Measurements from ENCODE around the gene CDK3.
A peak's percentile ranks its signal among the peaks of the same experiment; 100 is the strongest.

CDK3 gene

DNA sequence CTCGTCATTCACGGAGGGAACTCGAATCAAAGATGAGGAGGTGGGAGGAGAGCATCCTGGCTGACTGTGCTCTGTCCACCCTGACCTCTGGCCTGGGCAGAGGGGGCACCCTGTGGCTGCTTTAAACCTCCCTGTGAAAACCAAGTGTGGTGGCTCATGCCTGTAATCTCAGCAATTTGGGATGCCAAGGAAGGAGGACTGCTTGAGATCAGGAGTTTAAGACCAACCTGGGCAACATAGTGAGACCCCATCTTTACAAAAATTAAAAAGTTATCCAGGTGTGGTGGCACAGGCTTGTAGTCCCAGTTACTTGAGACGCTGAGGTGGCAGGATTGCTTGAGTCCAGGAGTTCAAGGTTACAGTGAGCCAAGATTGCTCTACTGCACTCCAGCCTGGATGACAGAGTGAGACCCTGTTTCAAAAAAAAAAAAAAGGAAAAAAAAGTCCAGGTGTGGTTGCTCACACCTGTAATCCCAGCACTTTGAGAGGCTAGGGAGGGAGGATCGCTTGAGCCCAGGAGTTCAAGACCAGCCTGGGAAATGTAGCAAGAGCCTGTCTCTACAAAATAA lies 5.8 kb upstream of the CDK3 start:
- no peak for DNase-seq

DNA sequence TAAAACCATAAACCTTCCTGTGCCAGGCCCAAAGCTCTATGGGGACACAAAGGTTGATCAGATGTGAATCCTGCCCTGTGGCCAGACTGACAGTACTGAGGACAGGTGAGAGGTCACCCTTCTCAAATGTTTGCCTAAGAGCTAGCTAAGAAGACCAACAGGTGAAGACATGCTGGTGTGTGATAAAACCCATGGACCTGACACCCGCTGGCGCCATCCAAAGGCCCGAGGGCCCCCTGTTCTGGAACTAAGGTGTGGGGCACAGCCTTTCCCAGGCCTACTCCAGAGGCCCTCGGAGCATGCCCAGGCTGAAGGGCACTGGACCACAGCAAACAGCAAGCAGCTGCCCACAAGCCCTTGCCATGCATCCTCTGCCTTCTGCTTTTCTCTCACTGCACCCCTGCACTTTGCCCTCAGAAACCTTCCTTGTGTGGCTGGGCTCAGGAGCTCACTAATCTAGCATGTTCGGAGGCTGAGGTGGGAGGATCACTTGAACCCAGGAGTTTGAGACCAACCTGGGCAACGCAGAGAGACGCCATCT lies 5.2 kb upstream of the CDK3 start:
- no peak for DNase-seq

DNA sequence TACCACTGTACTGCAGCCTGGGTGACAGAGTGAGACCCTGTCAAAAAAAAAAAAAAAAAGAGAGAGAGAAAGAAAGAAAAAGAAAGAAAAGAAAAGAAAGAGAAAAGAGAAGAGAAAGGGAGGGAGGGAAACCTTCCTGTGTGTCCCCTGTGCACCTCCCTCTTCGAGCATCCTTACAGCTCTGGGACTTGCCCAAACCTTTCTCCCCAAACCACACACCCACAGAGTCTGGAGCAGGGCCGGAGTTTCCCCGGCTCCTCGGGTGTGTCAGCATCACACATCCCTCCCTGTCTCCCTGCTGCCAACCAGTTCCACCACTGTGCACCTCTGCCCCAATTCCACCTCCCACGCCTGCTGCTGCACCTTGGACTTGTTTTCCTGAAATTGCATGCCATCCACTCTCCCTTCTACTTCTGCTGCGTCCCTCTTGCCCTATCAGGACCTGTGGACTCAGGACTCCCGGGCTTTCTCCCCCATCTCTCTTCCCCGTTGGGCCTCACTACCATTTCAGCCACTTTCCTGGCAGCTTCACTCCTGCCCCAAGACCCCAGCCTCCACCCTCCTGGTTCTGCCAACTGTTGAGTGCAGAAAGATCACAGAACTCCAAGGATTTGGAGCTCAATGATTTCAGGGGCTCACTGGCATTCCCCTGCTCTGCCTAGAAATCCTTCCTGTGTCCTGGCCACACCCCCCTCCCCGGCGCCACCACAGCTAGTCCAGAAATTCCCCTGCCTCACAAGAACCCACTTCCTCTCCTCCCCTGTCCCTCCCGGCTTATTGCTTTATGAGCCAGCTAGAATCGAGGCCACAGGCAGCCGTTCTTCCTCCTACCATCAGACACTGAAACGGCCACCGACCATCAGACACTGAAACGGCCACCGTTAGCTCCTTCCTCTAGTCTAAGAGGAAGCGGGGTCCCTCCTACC lies 3.7 kb upstream of the CDK3 start:
- no peak for DNase-seq

DNA sequence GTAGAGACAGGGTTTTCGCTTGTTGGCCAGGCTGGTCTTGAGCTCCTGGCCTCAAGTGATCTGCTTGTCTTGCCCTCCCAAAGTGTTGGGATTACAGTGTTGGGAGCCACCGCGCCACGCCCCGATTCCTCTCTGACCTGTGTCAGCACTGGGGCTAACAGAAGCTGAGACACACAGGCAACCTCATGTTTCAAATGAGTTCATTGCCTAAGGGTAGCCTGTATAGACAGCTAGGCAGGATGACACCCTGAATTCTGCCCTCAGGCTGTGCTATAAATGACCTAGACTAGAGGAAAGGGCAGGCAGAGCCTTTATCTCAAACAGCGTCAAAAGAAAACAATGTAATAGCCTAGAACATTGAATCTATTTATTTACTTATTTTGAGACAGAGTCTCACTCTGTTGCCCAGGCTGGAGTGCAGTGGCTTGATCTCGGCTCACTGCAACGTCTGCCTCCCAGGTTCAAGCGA lies 2.3 kb upstream of the CDK3 start:
- no peak for DNase-seq

DNA sequence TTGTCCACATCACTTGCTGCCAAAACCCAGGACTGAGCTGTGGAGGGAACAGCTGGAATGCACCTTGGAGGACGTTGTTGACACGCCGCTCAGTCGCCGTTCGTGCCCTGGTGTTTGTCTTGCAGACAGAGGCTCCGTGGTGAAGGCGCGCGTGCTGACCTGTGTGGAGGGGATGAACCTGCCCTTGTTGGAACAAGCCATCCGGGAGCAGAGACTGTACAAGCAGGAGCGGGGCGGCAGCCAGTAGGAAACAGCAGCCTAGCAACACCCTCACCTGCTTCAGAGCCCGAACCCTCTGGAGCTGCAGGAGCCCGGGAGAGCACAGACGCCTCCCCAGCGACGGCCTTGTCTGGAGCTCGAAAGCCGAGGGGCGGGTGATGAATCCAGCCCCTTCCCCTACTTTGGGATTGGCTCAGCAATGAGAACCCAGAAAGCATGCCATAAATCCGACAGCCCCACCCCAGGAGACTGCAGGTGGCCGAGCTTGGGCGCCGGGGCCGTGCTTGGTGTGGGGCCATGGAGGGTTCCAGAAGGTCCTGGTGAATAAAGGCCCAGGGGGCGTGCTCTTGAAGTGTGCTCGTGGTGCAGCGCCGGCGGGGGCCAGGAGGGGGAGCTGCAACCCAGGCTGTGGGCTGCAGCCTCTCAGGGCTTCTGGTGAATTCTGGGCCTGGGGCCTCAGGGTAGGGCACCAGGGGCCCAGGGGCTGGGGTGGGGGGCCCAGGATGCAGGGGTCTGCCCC lies 470 bp upstream of the CDK3 start:
- no peak for DNase-seq

DNA sequence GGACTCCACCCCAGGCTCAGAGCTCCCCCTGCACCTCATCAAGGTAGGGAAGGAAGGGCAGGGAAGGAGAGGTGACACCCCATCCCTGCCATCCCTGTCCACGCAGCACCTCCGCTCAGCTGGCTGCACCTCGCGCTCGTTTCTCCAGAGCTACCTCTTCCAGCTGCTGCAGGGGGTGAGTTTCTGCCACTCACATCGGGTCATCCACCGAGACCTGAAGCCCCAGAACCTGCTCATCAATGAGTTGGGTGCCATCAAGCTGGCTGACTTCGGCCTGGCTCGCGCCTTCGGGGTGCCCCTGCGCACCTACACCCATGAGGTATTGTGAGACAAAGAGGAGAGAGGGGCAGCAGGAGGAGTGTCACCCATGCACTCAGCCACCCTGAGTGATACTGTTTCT lies 1.4 kb downstream of the CDK3 start:
- no peak for DNase-seq

DNA sequence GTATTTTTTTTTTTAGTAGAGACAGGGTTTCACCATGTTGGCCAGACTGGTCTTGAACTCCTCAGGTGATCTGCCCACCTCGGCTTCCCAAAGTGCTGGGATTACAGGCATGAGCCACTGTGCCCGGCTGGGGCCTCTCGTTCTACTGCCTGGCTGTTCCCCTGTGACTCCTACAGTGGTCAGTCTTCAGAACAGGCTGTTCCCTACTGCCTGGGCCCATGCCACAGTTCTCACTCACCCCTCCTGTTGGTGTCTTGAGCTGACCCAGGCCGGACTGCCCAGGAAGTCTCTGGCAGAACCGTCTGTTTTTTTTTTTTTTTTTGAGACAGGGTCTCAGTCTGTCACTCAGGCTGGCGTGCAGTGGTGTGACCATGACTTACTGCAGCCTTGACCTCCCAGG lies 3.3 kb downstream of the CDK3 start:
- DNase-seq = no peak

DNA sequence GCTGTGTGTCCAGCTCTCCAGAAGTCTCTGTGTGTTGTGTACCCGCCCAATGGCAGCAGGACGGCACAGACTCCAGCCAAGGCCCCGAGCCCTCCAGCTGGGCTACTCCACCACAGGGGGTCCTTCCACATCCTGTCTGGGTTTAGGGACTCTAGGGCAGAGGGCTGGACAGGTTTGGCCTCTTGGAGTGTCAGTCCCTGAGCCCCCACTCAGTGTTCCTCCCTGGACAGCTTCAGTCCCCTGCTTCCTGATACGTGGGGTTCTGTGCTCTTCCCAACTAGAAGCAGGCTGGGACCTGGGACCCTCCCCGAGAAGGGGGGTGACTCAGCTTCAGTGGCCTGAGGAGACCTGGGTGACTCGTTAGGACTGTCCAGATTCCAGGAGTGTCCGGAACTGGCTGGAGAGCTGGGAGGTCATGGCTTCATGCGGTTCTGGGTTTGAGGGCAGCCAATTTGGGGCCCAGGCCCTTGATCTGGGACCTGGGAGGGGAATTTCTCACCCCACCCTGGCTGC lies 4.2 kb downstream of the CDK3 start:
- no peak for DNase-seq

DNA sequence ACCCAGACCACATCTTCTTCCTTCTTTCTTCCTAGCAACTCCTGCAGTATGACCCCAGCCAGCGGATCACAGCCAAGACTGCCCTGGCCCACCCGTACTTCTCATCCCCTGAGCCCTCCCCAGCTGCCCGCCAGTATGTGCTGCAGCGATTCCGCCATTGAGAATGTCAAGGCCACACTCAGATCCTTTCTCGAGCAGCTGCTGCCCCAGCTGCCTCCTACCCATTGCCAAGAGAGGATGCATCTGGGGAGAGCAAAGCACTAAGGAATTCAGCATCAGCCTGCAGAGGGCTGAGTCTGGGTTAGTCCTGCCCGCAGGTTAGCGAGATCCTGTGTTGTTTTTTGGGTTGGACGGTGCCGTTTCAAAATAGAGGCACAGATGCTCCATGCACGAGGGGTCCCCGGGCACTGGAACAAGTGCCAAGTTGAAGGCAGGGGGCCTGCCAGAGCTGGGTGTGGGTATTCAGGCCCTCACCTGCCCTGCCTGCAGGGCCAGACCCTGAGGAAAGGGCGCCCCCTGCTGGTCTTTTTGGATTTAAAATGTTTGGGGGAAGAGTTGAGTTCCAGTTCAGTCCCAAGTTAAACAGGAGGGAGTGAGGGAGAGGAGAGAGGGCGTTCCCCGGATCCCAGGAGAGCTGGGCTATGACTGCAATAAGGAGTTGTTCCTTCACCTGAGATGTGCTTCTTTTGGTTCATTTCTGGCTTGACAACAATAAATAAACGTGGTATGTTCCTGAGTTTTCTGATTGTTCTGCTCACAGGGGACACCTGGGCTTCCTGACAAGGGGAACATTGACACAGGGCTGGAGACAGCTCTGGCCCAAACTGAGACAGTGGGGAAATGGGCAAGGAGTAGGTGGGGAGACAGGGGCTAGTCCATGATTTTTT lies 4.9 kb downstream of the CDK3 start:
- peak; percentile 29 for DNase-seq

DNA sequence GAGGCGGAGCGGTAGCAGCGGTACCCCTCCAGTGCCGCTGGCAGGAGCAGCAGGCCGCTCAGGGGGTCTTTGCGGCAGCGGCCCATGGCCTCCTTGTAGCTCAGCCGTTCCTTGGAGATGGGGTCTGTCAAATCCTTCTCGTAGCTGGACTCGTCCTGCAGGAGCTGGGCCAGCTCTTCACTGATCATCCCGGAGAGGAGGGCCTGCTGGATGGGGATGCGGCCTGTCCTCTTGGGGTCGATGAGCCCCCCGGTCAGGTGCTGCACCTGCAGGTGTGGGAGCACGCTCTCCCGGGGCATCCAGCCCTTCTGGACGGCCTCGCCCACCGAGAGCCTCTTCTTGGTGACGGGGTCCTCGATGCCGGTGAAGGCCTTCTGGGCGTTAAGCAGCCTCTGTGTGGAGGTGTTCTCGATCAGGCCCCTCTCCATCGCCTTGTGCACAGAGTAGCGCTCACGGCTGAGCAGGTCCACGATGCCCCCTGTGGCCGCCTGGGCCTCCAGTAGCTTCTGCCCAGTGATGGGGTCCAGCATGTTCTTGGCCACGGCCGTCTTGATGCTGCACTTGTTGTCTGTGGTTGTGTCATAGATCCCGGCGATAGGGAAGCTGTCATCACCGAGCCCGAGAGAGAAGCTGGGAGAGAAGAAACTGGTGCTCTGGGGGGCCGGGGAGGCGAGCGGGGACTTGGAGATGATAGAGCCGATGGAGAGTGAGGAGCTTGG lies 6.6 kb downstream of the CDK3 start:
- DNase-seq = no peak

DNA sequence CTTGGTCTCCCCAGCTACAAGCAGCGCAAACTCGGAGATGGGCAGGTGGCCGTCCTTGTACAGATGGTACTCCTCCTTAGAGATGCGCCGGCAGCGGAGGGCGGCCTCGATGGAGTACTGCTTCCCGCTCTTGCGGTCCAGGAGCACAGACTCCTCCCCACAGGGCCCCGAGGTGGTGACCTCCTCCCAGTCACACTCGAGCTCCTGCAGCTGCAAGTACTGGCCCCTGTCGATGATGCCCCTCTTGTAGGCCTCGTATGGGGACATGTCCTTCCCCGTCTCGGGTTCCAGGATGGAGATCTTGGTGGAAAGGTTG lies 7.2 kb downstream of the CDK3 start:
- no peak for DNase-seq

DNA sequence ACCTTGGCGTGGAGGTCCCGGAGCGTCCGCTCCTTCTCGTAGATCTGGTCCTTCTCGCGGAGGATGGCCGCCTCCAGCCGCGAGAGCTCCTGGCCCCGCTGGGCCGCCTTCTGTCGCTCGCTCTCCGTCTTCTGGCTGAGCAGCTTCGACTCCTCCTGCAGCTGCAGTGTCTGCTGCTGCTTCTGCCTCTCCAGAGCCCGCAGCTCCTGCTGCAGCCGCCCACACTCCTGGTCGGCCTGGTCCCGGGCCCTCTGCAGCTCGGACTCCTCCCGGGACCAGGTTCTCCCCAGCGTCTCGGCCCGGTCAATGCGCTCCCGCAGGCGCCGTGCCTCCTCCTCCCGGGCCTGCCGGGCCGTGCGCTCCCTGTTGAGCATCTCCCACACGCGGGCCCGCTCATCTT lies 7.6 kb downstream of the CDK3 start:
- no peak for DNase-seq

DNA sequence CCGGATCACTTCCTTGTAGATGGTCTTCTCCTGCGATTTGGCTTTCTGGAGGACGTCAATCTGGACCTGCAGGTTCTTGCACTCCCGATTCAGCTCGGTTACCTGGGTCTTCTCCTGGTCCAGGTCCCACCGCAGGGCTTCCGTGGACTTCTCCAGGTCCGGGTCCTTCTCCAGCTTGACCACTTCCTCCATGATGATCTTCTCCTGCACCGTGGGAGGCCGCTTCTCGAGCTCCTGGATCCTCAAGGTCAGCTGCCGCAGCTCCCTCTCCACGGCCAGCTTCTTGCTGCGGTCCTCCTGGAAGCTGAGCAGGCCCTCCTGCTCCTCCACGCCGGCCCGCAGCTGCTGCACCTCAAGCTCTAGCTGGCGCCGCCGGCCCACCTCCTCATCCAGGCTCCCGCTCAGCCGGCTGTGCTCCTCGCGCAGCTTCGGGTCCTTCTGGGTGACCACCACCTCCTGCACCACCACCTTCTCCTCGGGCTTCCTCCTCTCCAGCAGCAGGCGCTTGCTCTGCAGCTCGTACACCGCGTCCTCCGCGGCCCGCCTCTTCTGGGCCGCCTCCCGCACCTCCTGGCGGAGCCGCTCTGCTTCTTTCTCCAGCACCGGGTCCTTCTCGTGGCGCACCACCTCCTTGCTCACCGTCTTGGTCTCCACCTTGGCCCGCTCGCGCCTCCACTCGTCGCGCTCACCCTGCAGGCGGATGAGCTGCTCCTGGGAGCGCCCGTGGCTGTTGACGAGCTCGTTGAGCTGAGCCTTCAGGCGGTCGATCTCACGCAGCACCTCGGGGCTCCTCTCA lies 8.2 kb downstream of the CDK3 start:
- no peak for DNase-seq

DNA sequence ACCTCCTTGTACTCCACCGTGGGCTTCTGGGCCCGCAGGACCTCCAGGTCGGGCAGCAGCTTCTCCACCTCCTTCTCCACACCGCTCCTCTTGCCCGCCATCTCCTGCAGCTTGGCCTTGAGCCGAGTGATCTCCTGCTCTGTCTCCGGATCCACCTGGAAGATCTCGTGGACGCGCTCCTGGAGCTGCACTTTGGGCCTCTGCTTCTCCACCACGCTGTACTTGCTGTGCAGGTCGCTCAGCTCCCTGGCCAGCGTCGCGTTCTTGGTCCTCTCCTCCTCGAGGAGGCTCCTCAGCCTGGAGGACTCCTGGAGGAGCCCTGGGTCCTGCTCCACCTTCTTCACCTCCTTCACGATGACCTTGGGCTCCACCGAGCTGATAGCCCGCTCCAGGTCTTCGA lies 8.8 kb downstream of the CDK3 start:
- no peak for DNase-seq

DNA sequence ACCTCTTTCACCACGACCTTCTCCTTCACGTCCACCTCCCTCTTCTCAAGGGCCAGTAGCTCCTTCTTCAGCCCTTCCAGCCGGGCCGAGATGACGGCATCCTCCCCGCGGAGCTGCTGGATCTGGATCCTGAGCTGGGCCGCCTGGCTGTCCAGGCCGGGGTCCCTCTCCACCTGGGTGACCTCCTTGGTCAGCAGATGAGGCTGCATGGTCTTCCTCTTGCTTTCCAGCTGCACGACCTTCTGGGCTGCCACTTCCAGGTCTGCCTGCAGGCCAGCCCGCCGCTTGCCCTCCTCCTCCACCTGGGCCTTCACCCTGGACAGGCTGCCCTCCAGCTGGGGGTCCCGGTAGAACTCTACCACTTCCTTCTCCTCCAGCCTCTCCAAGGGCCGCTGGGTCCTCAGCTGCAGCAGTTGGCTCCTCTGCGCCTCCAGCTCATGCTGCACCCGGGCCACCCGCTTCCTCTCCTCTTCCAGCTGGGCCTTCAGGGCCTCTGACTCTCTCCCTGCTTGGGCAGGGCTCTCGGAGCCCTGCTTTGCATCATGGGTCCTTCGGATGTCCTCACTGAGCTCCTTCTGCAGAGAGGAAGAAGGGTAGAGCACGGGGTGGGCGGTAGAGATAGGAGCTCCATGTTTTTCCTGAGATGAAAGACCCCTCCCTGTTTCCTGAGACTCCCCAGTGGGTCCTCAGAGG lies 9.5 kb downstream of the CDK3 start:
- no peak for DNase-seq

DNA sequence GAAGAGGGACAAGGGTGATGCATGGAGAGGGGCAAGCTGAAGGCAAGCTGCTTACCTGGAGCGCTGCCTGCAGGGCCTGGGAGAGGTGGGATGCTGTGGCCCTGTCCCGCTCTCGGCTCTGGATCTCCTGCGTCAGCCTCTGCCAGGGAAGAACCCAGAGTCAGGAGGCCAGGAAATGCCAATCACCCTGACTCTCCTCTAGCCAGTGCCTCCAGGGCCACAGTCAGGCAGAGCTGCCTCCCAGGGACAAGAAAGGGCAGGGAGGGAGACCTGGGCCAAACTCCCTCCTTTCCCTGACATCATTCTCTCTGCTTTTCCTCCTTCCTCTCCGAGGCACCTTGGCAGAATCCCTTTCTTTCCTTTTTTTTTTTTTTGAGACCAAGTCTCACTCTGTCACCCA lies 11.3 kb downstream of the CDK3 start:
- DNase-seq = no peak

DNA sequence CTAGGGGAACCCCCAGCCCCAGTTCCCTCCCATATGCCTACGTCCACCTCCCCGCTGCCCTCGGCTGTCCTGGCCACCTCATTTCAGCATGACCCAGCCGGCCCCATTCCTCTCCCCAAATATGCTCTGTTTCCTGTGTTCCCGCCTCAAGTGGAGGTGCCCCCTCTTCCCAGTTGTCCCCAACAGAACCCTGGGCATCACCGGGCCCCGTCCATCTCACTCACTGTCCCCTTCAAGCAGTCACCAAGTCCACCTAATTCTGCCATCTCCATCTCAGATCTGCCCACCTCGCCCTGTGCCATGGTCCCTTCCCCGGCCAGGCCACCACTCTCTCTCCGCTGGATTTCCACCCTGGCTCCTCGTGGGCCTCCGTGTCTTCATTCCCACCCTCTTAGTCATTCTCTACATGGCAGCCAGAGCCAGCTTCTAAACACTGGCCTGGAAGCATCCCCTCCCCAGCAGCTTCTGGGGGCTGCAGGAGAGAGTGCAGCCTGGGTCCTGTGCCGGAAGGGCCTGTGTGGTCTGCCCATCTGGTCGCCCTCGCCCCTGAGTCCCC lies 12.8 kb downstream of the CDK3 start:
- DNase-seq = no peak

DNA sequence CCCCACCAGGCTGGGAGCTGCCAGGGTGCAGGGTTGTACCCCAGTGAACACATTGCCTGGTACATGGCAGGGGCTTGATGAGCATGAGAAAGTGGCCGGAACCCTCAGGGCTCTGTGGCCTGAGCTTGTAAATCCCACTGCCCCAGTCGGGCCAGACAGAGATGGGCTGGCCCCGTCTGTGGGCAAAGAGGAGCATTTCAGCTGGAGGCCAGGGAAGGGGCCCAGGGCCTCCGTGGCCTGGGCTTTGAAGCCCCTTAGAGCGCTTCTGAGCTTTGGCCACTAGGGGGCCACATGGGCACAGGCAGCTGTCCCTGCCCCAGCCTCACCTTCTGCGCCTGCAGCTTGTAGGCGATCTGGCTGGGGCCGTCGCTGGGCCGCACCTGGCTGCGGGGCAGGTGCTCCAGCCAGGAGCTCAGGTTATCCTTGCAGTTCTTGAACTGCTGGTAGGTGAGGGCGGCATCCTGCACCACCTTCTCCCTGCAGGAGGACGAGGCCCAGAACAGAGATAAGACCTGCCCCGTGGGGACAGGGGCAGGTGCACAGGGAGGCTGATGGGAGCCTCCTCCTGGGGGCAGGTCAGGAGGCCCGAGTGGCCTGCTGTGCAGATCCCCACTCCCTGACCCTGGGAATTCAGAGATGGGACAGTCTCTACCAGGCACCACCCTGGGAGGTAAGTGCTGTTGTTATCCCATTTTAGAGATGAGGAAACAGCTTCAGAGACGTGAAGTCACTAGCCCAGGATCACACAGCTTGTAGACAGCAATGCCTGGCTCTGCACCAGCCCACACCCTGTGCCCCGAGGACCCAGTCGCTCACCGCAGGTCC lies 13.7 kb downstream of the CDK3 start:
- DNase-seq = peak; percentile 82

DNA sequence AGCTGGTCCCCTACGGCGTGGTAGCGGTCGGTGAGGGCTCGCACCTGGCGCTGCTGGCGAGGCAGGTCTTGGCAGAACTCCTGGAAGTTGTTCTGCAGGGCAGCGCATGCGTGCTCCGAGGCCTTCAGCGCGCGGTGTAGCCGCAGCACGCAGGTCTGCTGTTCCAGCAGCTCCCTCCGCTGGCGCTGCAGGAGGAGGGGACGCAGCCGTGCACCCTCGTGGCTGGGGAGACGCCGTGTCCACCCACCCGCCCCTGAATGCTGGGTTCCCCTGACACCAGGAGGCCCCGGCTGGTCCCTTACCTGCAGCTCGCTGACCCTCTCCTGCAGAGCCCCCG lies 14.2 kb downstream of the CDK3 start:
- DNase-seq = no peak
